Middle frontal gyrus (tissue), 1 donor: Measurements from ENCODE around the gene DLG1.

Experiments used
- DNase-seq: peaks from one replicate; pipeline ENCODE4 v3.0.0-alpha.2; 2015; ENCODE audit warnings: low spot score; ENCODE audit errors: extremely low spot score

DLG1 gene

GRCh38 chr3:197248341-197248740 lies 50.1 kb downstream of the DLG1 start:
- no peak for DNase-seq

- no peak for DNase-seq
Observed at GRCh38 chr3:197244751-197245150, 53.7 kb downstream of the DLG1 start.

- no peak for DNase-seq
Observed at GRCh38 chr3:197242784-197243432, 55.5 kb downstream of the DLG1 start.

- DNase-seq = no peak
Observed at GRCh38 chr3:197241173-197241572, 57.2 kb downstream of the DLG1 start.

GRCh38 chr3:197239857-197240256 lies 58.6 kb downstream of the DLG1 start:
- DNase-seq = no peak

GRCh38 chr3:197238842-197239241 lies 59.6 kb downstream of the DLG1 start:
- no peak for DNase-seq

GRCh38 chr3:197237897-197238296 lies 60.5 kb downstream of the DLG1 start:
- DNase-seq = no peak

GRCh38 chr3:197236362-197236761 lies 62.0 kb downstream of the DLG1 start:
- no peak for DNase-seq

- no peak for DNase-seq
Observed at GRCh38 chr3:197234947-197235914, 63.2 kb downstream of the DLG1 start.

- DNase-seq = no peak
Observed at GRCh38 chr3:197231321-197231720, 67.1 kb downstream of the DLG1 start.

GRCh38 chr3:197229836-197230235 lies 68.6 kb downstream of the DLG1 start:
- no peak for DNase-seq

- no peak for DNase-seq
Observed at GRCh38 chr3:197229178-197229577, 69.2 kb downstream of the DLG1 start.

- DNase-seq = no peak
Observed at GRCh38 chr3:197227780-197228574, 70.4 kb downstream of the DLG1 start.

- no peak for DNase-seq
Observed at GRCh38 chr3:197226179-197226578, 72.2 kb downstream of the DLG1 start.

GRCh38 chr3:197225579-197225978 lies 72.8 kb downstream of the DLG1 start:
- DNase-seq = no peak

GRCh38 chr3:197224034-197224444 lies 74.4 kb downstream of the DLG1 start:
- DNase-seq = peak; percentile 37

GRCh38 chr3:197222937-197223370 lies 75.5 kb downstream of the DLG1 start:
- no peak for DNase-seq

GRCh38 chr3:197219619-197220018 lies 78.8 kb downstream of the DLG1 start:
- DNase-seq = no peak

- DNase-seq = no peak
Observed at GRCh38 chr3:197218210-197218609, 80.2 kb downstream of the DLG1 start.

- DNase-seq = no peak
Observed at GRCh38 chr3:197216914-197217313, 81.5 kb downstream of the DLG1 start.

GRCh38 chr3:197216169-197216860 lies 82.1 kb downstream of the DLG1 start:
- DNase-seq = no peak
